Endothelial cell of umbilical vein (primary cell): ENCODE measurements around the gene PRMT7. TPM values are rescaled to one million over a fixed set of nuclear protein-coding genes. Genes with fewer than 3 reads are reported as not detected.

Experiments used
- BruUV-seq: library from RNA; stranded (reverse); fragments of 400-500 nt; replicated peaks from 2 replicates; lab custom pipeline; 2021; lab: Mats Ljungman, UMichigan
- CTCF ChIA-PET: fragments of 300-600, 350-600 bp; sonication (Branson Sonifier 250); formaldehyde crosslinking; loops from one replicate; lab custom pipeline; 2021; ENCODE audit warnings: antibody characterized with exemption, inconsistent platforms; lab: Charles Lee
- POLR2A ChIA-PET: fragments of 300-600, 350-600 bp; sonication (Branson Sonifier 250); formaldehyde crosslinking; loops from one replicate; lab custom pipeline; 2021; ENCODE audit warnings: antibody characterized with exemption, inconsistent platforms; lab: Charles Lee
- DNase-seq: peaks from one replicate; pipeline ENCODE4 v3.0.0-alpha.2; 2011; ENCODE audit warnings: low read depth, low spot score
- FAIRE-seq: peaks from 2 replicates; lab custom pipeline; 2011; peaks lifted over from hg19 to GRCh38; lab: Jason Lieb, UNC
- H2AFZ ChIP-seq: 2 replicates; pipeline ENCODE4 v1.6.0; 2012; ENCODE audit warnings: low read depth, low read length, control low read depth, inconsistent platforms
- H3K27ac ChIP-seq: 2 replicates; pipeline ENCODE4 v1.5.1; 2011; ENCODE audit warnings: low read depth, mild to moderate bottlenecking, control low read depth, low read length, moderate library complexity; ENCODE audit not compliant: insufficient read depth
- H3K27me3 ChIP-seq, 2 experiments: 2 replicates each; pipeline versions ENCODE4 v1.6.0 to v1.6.1; 2011; ENCODE audit warnings: low read length in 2 of 2, mixed read lengths in 1 of 2; ENCODE audit not compliant: control insufficient read depth in 2 of 2, insufficient read depth in 2 of 2
- H3K36me3 ChIP-seq, 2 experiments: 2 replicates in 1 of 2; 3 replicates in 1 of 2; pipeline ENCODE4 v1.5.1; 2011; ENCODE audit warnings: low read length in 2 of 2, mild to moderate bottlenecking in 1 of 2, moderate library complexity in 1 of 2; ENCODE audit not compliant: control insufficient read depth in 2 of 2, insufficient read depth in 2 of 2; ENCODE audit errors: extremely low read depth in 1 of 2
- H3K4me1 ChIP-seq: 3 replicates; pipeline ENCODE4 v1.5.1; 2011; ENCODE audit warnings: mild to moderate bottlenecking, low read length; ENCODE audit not compliant: control insufficient read depth, insufficient read depth; ENCODE audit errors: extremely low read depth
- H3K4me2 ChIP-seq: 2 replicates; pipeline ENCODE4 v1.6.1; 2011; ENCODE audit warnings: low read length, control low read depth, mixed read lengths; ENCODE audit not compliant: insufficient read depth
- H3K4me3 ChIP-seq, 3 experiments: fragments of 200-600 bp in 1 of 3; sonication (generic), shearing (Covaris generic) in 1 of 3; replicated peaks in 1 of 3; 2 replicates each; pipeline ENCODE4 v1.5.1; 2011 to 2016; ENCODE audit warnings: control low read depth in 3 of 3, low read length in 3 of 3, mild to moderate bottlenecking in 2 of 3, inconsistent platforms in 1 of 3, low read depth in 1 of 3, moderate library complexity in 1 of 3; ENCODE audit not compliant: insufficient read depth in 1 of 3
- H3K79me2 ChIP-seq: 2 replicates; pipeline ENCODE4 v1.6.0; 2012; ENCODE audit warnings: low read length, inconsistent platforms; ENCODE audit not compliant: control insufficient read depth, insufficient read depth
- H3K9ac ChIP-seq: replicated peaks from 2 replicates; pipeline ENCODE3; 2011; ENCODE audit warnings: low read length, control low read depth; ENCODE audit not compliant: insufficient read depth; ENCODE audit errors: extremely low read depth
- H3K9me1 ChIP-seq: replicated peaks from 3 replicates; pipeline ENCODE4 v1.6.0; 2011; ENCODE audit warnings: mild to moderate bottlenecking, low read length; ENCODE audit not compliant: control insufficient read depth, insufficient read depth; ENCODE audit errors: extremely low read depth
- H3K9me3 ChIP-seq: replicated peaks from 2 replicates; pipeline ENCODE4 v1.5.1; 2012; ENCODE audit warnings: low read length, inconsistent platforms; ENCODE audit not compliant: control insufficient read depth, insufficient read depth
- H4K20me1 ChIP-seq: replicated peaks from 2 replicates; pipeline ENCODE3; 2011; ENCODE audit warnings: mild to moderate bottlenecking, low read length; ENCODE audit not compliant: control insufficient read depth, insufficient read depth; ENCODE audit errors: extremely low read depth
- CTCF ChIP-seq, 2 donors: IDR thresholded peaks; 1 replicate in 1 of 2; 2 replicates in 1 of 2; pipeline ENCODE4 v1.5.1; 2011; ENCODE audit warnings: low read length in 2 of 2, mild to moderate bottlenecking in 2 of 2, moderate library complexity in 2 of 2, control low read depth in 1 of 2, inconsistent platforms in 1 of 2, low read depth in 1 of 2; ENCODE audit not compliant: insufficient read depth in 1 of 2; ENCODE audit errors: extremely low read depth in 1 of 2
- EZH2 ChIP-seq: IDR thresholded peaks from 2 replicates; pipeline ENCODE4 v1.6.1; 2012; ENCODE audit warnings: borderline replicate concordance, low read depth, mild to moderate bottlenecking, moderate library complexity, low read length, inconsistent platforms; ENCODE audit not compliant: severe bottlenecking
- FOS ChIP-seq: IDR thresholded peaks from 2 replicates; pipeline ENCODE4 v1.6.1; 2011; ENCODE audit warnings: mild to moderate bottlenecking, low read length, moderate library complexity, borderline replicate concordance; ENCODE audit not compliant: insufficient read depth
- GATA2 ChIP-seq: IDR thresholded peaks from 2 replicates; pipeline ENCODE4 v1.7.0; 2011; ENCODE audit warnings: low read depth, mild to moderate bottlenecking, moderate library complexity, mixed read lengths, low read length; ENCODE audit not compliant: insufficient read length, insufficient read depth
- JUN ChIP-seq: IDR thresholded peaks from 2 replicates; pipeline ENCODE4 v1.6.1; 2011; ENCODE audit warnings: borderline replicate concordance, low read depth; ENCODE audit not compliant: insufficient read length, insufficient read depth
- MYC ChIP-seq: IDR thresholded peaks from one replicate; pipeline ENCODE4 v1.6.1; 2011; ENCODE audit warnings: mild to moderate bottlenecking, low read depth, low read length
- POLR2A ChIP-seq: IDR thresholded peaks from 2 replicates; pipeline ENCODE4 v1.6.1; 2012; ENCODE audit warnings: low read depth, mild to moderate bottlenecking, control low read depth, low read length
- dilution Hi-C: fragments of 300-500 bp; cut with MboI; formaldehyde crosslinking; loops from one replicate; pipeline ENCODE4 v1.15.0; 2019; ENCODE audit warnings: low sequenced_read_pairs; ENCODE audit not compliant: extremely low pct_ligation_motif_present
- intact Hi-C: fragments of 100-400 bp; cut with micrococcal nuclease; formaldehyde crosslinking; loops from one replicate; pipeline ENCODE4 v1.10.0; 2022
- polyA plus RNA-seq, 4 experiments: library from polyadenylated mRNA; depleted of rRNA in 3 of 4; stranded (reverse) in 3 of 4; unstranded in 1 of 4; fragments of >200 nt; gene quantifications; 2 replicates each; pipeline versions ENCODE4 v1.2.1 to v1.2.3, GENCODE V29; 2011 to 2012; ENCODE audit warnings: missing spikeins in 1 of 4
- total RNA-seq: library from RNA; stranded (reverse); gene quantifications from 2 replicates; pipeline ENCODE4 v1.2.3, GENCODE V29; 2021

Gene PRMT7
- total and polyA plus RNA-seq, 2 donors (not counting 3 experiments of a cell fraction or from before 2014, with no cell fraction given), result 43.4 to 57.9 TPM

- no TSS peak for BruUV-seq
- Histone ChIP-seq H3K79me2 (no peaks in the 10 kb centered on the region), H3K4me1 (no peaks in the 10 kb centered on the region), H3K9me1 (no peaks in the 10 kb centered on the region), H4K20me1 (no peaks in the 10 kb centered on the region), H3K4me3 (no peak overlapping the region), H3K27me3 (no peaks in the 10 kb centered on the region), H3K27ac (no peak overlapping the region), H3K9me3 (no peaks in the 10 kb centered on the region), H3K36me3 (peaks cover 3 to 43% of the 10 kb centered on the region in 2 experiments), H3K9ac (no peak overlapping the region), H2AFZ (no peak overlapping the region), H3K4me2 (no peak overlapping the region)
- intact Hi-C loops, result no loop called here
- dilution Hi-C loops, result no loop called here
- no peak for DNase-seq
- TF ChIP-seq FOS, result no peak
- TF ChIP-seq GATA2, result no peak
- no peak for TF ChIP-seq CTCF (IDR thresholded peaks at IDR 0.05; ENCODE audit: extremely low read depth in 1 of 2, insufficient read depth in 1 of 2, low read depth in 1 of 2, low read length in 2 of 2)
- TF ChIP-seq EZH2, result no peak
- TF ChIP-seq JUN, result no peak
- TF ChIP-seq POLR2A, result no peak
- no peak for TF ChIP-seq MYC
- POLR2A ChIA-PET, result no interaction called here
- CTCF ChIA-PET, result no interaction called here
- no peak for FAIRE-seq
Measured at GRCh38 chr16:68346892-68347480, 36.2 kb downstream of the PRMT7 start.
